NCI-H2081 treated with DMSO at 0.1 percent for 48 hours (cell line): ENCODE data around the gene IL12B.
"Not testable (repeated sequence)": the region's sequence is repeated elsewhere in the genome, so short reads cannot be mapped to it uniquely, and the experiment has no call there.

Experiments
- DNase-seq: peaks from one replicate; lab custom pipeline; 2025; lab: John Stamatoyannopoulos, UW

Gene IL12B

GRCh38 chr5:159330131-159330800 is at the start of gene IL12B:
TSS of gene IL12B (minus strand) at chr5:159330487. CDS start at chr5:159326782, 3,705 bp downstream.
- DNase-seq, result no peak

- no peak for DNase-seq
Observed at GRCh38 chr5:159377653-159378052, 47.4 kb upstream of the IL12B start.

- not testable (repeated sequence) for DNase-seq
Observed at GRCh38 chr5:159367866-159368265, 37.6 kb upstream of the IL12B start.

GRCh38 chr5:159366776-159367175 is 36.5 kb upstream of the IL12B start:
- not testable (repeated sequence) for DNase-seq

GRCh38 chr5:159362220-159362619 is 31.9 kb upstream of the IL12B start:
- no peak for DNase-seq

GRCh38 chr5:159359871-159360270 is 29.6 kb upstream of the IL12B start:
- DNase-seq, result not testable (repeated sequence)

- DNase-seq, result no peak
Observed at GRCh38 chr5:159359408-159359807, 29.1 kb upstream of the IL12B start.

- DNase-seq, result no peak
Observed at GRCh38 chr5:159353661-159354252, 23.5 kb upstream of the IL12B start.

GRCh38 chr5:159350644-159351043 is 20.4 kb upstream of the IL12B start:
- not testable (repeated sequence) for DNase-seq

GRCh38 chr5:159350216-159350615 is 19.9 kb upstream of the IL12B start:
- not testable (repeated sequence) for DNase-seq

- DNase-seq, result no peak
Observed at GRCh38 chr5:159345861-159346260, 15.6 kb upstream of the IL12B start.

- no peak for DNase-seq
Observed at GRCh38 chr5:159345336-159345735, 15.0 kb upstream of the IL12B start.

GRCh38 chr5:159343295-159344094 is 13.2 kb upstream of the IL12B start:
- no peak for DNase-seq

- no peak for DNase-seq
Observed at GRCh38 chr5:159342840-159343239, 12.6 kb upstream of the IL12B start.

GRCh38 chr5:159341906-159342310 is 11.6 kb upstream of the IL12B start:
- DNase-seq, result no peak

- DNase-seq, result no peak
Observed at GRCh38 chr5:159341145-159341544, 10.9 kb upstream of the IL12B start.

GRCh38 chr5:159340511-159340910 is 10.2 kb upstream of the IL12B start:
- DNase-seq, result no peak

GRCh38 chr5:159339460-159339859 is 9.2 kb upstream of the IL12B start:
- no peak for DNase-seq

GRCh38 chr5:159338118-159338517 is 7.8 kb upstream of the IL12B start:
- DNase-seq, result no peak

GRCh38 chr5:159337016-159337955 is 7.0 kb upstream of the IL12B start:
- DNase-seq, result no peak

- DNase-seq, result no peak
Observed at GRCh38 chr5:159336586-159336985, 6.3 kb upstream of the IL12B start.

- no peak for DNase-seq
Observed at GRCh38 chr5:159333545-159333925, 3.2 kb upstream of the IL12B start.
